Fibroblast of lung (primary cell): ENCODE measurements around the gene SNX19. TPM values are rescaled to one million over a fixed set of nuclear protein-coding genes. Genes with fewer than 3 reads are reported as not detected.

ENCODE experiments used
- DNase-seq, 2 donors: peaks; one replicate each; pipeline versions ENCODE4 v3.0.0 to v3.0.0-alpha.2; 2010; ENCODE audit warnings: low read depth in 2 of 2
- H2AFZ ChIP-seq: 2 replicates; pipeline ENCODE4 v1.5.1; 2012; ENCODE audit warnings: low read length, control low read depth, inconsistent platforms
- H3K27ac ChIP-seq: 2 replicates; pipeline ENCODE4 v1.5.1; 2011; ENCODE audit warnings: low read length, control low read depth; ENCODE audit not compliant: insufficient read depth
- H3K27me3 ChIP-seq: 2 replicates; pipeline ENCODE4 v1.5.1; 2011; ENCODE audit warnings: mild to moderate bottlenecking, low read length; ENCODE audit not compliant: control insufficient read depth, insufficient read depth
- H3K36me3 ChIP-seq: 2 replicates; pipeline ENCODE4 v1.5.1; 2011; ENCODE audit warnings: low read length; ENCODE audit not compliant: control insufficient read depth, insufficient read depth
- H3K4me1 ChIP-seq: 2 replicates; pipeline ENCODE4 v1.5.1; 2011; ENCODE audit warnings: low read length; ENCODE audit not compliant: control insufficient read depth, insufficient read depth; ENCODE audit errors: extremely low read depth
- H3K4me2 ChIP-seq: 2 replicates; pipeline ENCODE4 v1.5.1; 2011; ENCODE audit warnings: low read length, control low read depth; ENCODE audit not compliant: insufficient read depth; ENCODE audit errors: extremely low read depth
- H3K4me3 ChIP-seq, 4 experiments: fragments of 200-600 bp in 1 of 4; sonication (generic) in 1 of 4; replicated peaks in 1 of 4; 2 replicates each; pipeline ENCODE4 v1.5.1; 2011 to 2016; ENCODE audit warnings: low read length in 4 of 4, low read depth in 3 of 4, mild to moderate bottlenecking in 3 of 4, control low read depth in 2 of 4, inconsistent platforms in 1 of 4, mixed read lengths in 1 of 4; ENCODE audit not compliant: insufficient read depth in 1 of 4; ENCODE audit errors: control extremely low read depth in 1 of 4
- H3K79me2 ChIP-seq: 2 replicates; pipeline ENCODE4 v1.5.1; 2012; ENCODE audit warnings: mild to moderate bottlenecking, low read length, inconsistent platforms; ENCODE audit not compliant: control insufficient read depth, insufficient read depth
- H3K9ac ChIP-seq: 2 replicates; pipeline ENCODE4 v1.5.1; 2011; ENCODE audit warnings: mild to moderate bottlenecking, low read length, control low read depth; ENCODE audit not compliant: insufficient read depth
- H3K9me3 ChIP-seq: 2 replicates; pipeline ENCODE4 v1.5.1; 2012; ENCODE audit warnings: low read depth, low read length; ENCODE audit not compliant: control insufficient read depth, insufficient read depth
- H4K20me1 ChIP-seq: 2 replicates; pipeline ENCODE4 v1.5.1; 2011; ENCODE audit warnings: low read length; ENCODE audit not compliant: control insufficient read depth, insufficient read depth; ENCODE audit errors: extremely low read depth
- CTCF ChIP-seq, 2 donors: IDR thresholded peaks in 1 of 2; conservative IDR thresholded peaks in 1 of 2; 1 replicate in 1 of 2; 2 replicates in 1 of 2; pipeline ENCODE4 v1.5.1; 2011 to 2012; ENCODE audit warnings: low read length in 2 of 2, control low read depth in 1 of 2, inconsistent platforms in 1 of 2, low read depth in 1 of 2, mild to moderate bottlenecking in 1 of 2
- EZH2 ChIP-seq: IDR thresholded peaks from 2 replicates; pipeline ENCODE4 v1.5.1; 2012; ENCODE audit warnings: low read length, control low read depth, mild to moderate bottlenecking; ENCODE audit errors: missing control alignments
- polyA plus RNA-seq, 2 donors: library from polyadenylated mRNA; depleted of rRNA in 1 of 2; stranded (reverse) in 1 of 2; unstranded in 1 of 2; fragments of >200 nt; gene quantifications; 2 replicates each; pipeline ENCODE4 v1.2.1, GENCODE V29; 2011 to 2012; ENCODE audit warnings: missing spikeins in 1 of 2
- total RNA-seq: library from RNA; depleted of rRNA; stranded (reverse); fragments of >200 nt; gene quantifications from 2 replicates; pipeline ENCODE4 v1.2.1, GENCODE V29; 2014

Gene SNX19
- total and polyA plus RNA-seq, 2 donors (not counting 1 experiment from before 2014, with no cell fraction given): 76.6 to 91.7 TPM

- H3K36me3 ChIP-seq: peaks cover 10% of the 10 kb centered on the region
Measured at GRCh38 chr11:130871616-130872015, 44.7 kb downstream of the SNX19 start.

GRCh38 chr11:130868721-130869390 lies 47.4 kb downstream of the SNX19 start:
- Histone ChIP-seq H3K4me2 (no peak overlapping the region), H3K27me3 (no peaks in the 10 kb centered on the region), H3K79me2 (no peaks in the 10 kb centered on the region), H2AFZ (no peak overlapping the region), H3K27ac (no peak overlapping the region), H3K4me1 (peaks cover 11% of the 10 kb centered on the region), H3K4me3 (no peak overlapping the region), H4K20me1 (no peaks in the 10 kb centered on the region), H3K9me3 (no peaks in the 10 kb centered on the region), H3K9ac (no peak overlapping the region), H3K36me3 (peaks cover 2% of the 10 kb centered on the region)
- TF ChIP-seq CTCF (conservative IDR thresholded peaks at IDR 0.05 in 1 of 2, IDR thresholded peaks at IDR 0.05 in 1 of 2; ENCODE audit: low read depth in 1 of 2, low read length in 2 of 2): no peak
- TF ChIP-seq EZH2: no peak
- no peak for DNase-seq

More at GRCh38 chr11:130871616-130872015, 44.7 kb downstream of the SNX19 start:
- Histone ChIP-seq H3K4me2 (no peak overlapping the region), H3K27me3 (no peaks in the 10 kb centered on the region), H3K79me2 (no peaks in the 10 kb centered on the region), H3K4me1 (peaks cover 11% of the 10 kb centered on the region), H3K9ac (no peak overlapping the region), H3K9me3 (no peaks in the 10 kb centered on the region), H2AFZ (no peak overlapping the region), H3K27ac (no peak overlapping the region), H4K20me1 (no peaks in the 10 kb centered on the region), H3K4me3 (no peak overlapping the region)
- no peak for DNase-seq
- TF ChIP-seq EZH2 (no peak), CTCF (conservative IDR thresholded peaks at IDR 0.05 in 1 of 2, IDR thresholded peaks at IDR 0.05 in 1 of 2; ENCODE audit: low read depth in 1 of 2, low read length in 2 of 2) (no peak)

- Histone ChIP-seq H3K9me3 (no peaks in the 10 kb centered on the region), H4K20me1 (no peaks in the 10 kb centered on the region), H3K4me2 (no peak overlapping the region), H3K79me2 (no peaks in the 10 kb centered on the region), H3K36me3 (peaks cover 2% of the 10 kb centered on the region), H2AFZ (no peak overlapping the region), H3K27me3 (no peaks in the 10 kb centered on the region), H3K4me3 (no peak overlapping the region), H3K9ac (no peak overlapping the region), H3K27ac (no peak overlapping the region), H3K4me1 (peaks cover 6% of the 10 kb centered on the region)
- TF ChIP-seq CTCF (conservative IDR thresholded peaks at IDR 0.05 in 1 of 2, IDR thresholded peaks at IDR 0.05 in 1 of 2; ENCODE audit: low read depth in 1 of 2, low read length in 2 of 2) (no peak), EZH2 (no peak)
- no peak for DNase-seq
Measured at GRCh38 chr11:130868086-130868710, 48.1 kb downstream of the SNX19 start.
